CD4-positive, alpha-beta T cell treated with Interferon alpha-2 for 1 hour (primary cell): ENCODE results near the gene COCH.
"Not testable (repeated sequence)": the region's sequence is repeated elsewhere in the genome, so short reads cannot be mapped to it uniquely, and the experiment has no call there.

ENCODE experiments used
- DNase-seq, 2 donors: peaks; one replicate each; pipeline ENCODE4 v3.0.0-alpha.2; 2020 to 2022

The COCH gene

DNA sequence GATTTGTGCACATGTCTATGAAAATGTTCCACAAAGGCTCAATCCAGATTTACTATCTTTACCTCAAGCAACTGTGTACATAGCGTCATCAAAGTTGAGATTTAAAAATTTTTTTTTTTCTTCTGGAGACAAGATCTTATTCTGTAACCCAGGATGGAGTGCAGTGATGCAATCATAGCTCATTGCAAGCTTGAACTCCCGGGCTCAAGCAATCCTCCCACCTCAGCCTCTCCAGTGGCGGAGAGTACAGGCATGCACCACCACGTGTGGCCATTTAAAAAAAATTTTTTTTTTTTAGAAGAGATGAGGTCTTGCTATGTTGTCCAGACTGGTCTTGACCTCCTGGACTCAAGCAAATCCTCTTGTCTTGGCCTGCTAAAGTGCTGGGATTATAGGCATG, 2.3 kb downstream of the COCH start:
- DNase-seq, result no peak

DNA sequence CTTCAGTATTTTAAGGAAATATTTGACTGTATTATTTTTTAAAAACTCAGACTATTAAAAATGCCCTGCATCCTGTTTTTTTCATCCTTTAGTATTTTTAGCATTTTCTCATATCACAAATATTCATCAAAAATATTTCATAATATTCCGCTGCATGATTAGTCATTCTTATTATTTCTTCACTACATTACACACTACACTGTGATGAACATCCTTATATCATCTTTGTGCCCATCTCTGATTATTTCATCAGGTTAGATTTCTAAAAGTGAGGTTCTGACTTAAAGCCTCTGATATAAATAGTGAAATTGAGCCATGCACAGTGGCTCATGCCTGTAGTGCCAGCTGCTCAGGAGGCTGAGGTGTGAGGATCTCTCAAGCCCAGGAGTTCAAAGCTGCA, 8.1 kb downstream of the COCH start:
- no peak for DNase-seq

DNA sequence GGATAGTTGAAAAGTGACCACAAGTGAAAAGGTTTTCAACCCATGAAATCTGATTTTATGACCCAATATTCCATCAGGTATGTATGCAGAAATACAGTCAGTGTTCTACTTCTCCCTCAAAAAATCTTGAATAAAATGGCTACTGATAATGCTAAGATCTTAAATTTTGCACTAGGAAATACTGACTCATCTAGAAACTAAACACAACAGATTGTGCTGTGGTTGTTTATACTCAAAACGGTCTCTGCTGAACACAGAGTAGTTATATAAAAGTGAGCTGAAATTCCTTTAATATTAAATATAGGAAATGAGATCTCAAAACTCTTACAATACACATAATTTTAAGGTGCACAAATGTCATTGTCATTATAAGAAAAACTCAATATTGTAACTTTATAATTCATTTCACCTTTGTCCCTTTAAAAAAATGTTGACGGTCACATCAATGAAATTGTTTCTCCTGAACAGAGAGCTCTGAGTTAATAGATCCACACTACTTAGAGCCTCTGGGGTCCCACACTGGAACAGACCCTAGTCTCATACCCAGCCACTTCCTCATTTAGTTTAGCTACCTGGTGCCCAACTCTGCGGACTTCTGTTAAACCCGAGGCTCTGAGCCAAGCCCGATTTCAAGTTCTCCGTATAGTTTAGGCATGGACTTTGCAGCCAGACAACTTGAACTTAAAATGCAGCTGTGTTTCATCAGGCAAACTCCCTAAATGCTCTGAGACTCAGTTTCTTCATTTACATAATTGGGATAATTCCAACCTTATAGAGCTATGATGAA, 9.3 kb downstream of the COCH start:
- no peak for DNase-seq

DNA sequence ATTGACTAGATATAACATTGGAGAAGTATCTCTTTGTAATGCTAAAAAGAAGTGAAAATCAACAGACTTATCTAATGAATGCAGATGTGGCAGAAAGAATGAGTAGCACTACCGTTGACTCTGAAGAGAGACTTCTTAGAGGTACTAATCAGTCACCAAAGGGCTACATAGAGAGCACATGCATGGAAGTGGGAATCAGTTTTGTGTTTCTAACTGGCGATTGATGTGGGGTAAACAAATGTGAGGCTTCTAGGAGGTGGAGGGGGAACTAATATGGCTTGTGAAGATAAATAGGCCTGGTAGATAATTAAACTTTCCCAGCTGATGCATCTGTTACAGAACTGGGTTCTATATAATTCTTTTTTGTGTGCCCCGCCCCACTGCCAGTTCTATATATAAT, 10.5 kb downstream of the COCH start:
- no peak for DNase-seq

DNA sequence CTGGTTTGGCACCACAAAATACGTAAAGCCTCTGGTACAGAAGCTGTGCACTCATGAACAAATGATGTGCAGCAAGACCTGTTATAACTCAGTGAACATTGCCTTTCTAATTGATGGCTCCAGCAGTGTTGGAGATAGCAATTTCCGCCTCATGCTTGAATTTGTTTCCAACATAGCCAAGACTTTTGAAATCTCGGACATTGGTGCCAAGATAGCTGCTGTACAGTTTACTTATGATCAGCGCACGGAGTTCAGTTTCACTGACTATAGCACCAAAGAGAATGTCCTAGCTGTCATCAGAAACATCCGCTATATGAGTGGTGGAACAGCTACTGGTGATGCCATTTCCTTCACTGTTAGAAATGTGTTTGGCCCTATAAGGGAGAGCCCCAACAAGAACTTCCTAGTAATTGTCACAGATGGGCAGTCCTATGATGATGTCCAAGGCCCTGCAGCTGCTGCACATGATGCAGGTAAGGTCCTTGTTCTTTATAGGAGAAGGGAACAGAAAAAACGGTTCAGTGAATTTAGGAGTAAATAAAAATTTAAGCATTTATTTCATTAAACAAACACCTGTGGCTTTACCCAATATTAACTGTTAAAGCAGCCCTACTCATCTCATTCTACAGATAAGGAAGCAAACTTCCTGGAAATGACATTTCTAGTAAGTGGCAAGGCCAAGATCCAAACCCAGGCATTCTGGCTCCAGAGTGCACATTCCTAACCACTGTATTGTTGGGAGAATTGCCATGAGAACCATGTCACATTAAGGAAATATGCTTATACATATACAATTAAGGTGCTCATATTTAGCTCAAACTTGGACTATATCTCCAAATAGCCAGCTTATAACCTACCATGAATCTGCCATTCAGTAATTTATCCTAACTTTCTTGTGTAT, 11.7 kb downstream of the COCH start:
- no peak for DNase-seq

DNA sequence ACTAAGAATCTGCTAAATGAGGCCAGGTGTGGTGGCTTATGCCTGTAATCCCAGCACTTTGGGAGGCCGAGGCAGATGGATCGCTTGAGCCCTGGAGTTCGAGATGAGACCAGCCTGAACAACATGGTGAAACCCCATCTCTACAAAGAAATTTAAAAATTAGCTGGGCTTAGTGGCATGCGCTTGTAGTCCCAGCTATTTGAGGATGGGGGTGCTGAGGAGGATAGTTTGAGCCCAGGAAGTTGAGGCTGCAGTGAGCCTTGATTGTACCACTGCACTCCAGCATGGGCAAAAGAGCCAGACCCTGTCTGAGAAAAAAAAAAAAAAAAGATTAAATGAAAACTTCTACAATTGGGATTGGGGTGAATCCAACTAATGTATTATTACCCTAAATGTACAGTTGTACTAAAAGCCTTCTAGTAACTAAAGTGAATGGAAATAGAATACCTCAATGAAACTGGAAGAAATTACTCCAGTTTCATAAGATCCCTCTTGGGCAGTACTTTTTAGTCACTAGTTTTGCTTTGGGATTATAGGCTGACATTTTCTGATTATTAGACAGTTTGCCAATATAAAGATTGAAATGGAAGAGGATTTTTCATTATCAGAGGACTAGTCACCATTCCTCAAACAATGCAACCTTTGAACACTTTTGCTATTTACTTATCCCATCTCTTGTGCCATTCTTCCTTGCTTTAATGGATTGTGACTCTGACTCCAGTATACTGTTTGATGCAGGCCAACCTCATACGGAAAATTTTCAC, 14.3 kb downstream of the COCH start:
- DNase-seq, result no peak

DNA sequence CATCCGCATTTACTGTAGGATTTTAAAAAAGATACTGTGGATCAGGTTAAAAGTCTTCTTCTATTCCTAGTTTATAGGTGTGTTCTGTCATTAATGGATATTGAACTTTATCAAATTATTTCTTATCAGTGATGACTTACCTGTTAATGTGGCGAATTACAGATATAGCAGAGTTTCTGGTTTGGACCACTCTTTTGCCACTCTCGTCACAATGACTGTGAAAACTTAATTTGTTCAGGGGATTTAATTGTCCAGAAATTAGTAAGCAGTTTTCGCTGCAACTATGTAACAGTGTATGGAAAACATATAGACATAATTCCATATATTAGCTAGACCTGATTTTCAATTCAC, 14.9 kb downstream of the COCH start:
- no peak for DNase-seq

DNA sequence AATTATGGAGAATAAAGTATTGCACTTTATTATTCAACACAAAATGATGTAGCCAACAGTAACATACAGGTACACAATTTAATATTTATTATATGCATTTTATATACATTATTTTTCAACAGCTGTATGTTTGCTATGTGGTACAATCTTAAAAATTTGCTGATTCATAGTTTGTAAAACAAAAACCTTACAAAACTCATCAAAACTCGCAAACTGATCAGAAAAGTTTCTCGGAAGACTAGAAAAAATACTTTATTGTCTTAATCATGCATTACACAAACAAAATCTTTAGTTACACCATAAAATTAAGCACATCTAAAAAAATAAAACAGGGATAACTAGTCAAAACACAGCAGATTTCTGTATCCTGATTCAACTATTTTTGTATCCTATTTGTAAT, 19.5 kb downstream of the COCH start:
- DNase-seq, result no peak

DNA sequence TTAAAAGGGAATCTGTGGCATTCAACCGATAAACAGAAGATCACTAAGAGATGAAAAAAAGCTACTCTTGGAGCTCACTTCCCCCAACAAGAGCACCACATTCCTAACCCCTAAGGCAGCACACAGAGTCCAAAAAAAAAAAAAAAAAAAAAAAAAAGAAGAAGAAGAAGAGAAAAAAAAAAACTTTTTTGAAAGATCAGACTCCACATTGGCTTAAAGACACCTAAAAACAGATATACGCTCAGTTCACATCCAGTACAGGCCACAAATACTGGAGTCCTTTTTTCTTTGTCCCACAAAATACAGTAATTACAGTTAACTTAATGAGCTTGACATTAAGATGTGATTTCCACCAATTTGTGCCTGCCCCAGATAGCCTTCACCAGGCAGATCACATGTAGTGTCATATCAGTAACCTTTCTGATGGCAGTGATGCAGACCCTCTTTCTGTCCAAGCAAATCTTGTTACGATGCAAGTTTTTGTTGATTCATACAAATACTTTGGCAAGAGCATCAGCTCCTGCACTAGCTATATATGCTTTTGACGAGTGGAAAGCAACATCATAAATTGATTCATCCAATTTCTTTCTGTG, 20.7 kb downstream of the COCH start:
- no peak for DNase-seq

DNA sequence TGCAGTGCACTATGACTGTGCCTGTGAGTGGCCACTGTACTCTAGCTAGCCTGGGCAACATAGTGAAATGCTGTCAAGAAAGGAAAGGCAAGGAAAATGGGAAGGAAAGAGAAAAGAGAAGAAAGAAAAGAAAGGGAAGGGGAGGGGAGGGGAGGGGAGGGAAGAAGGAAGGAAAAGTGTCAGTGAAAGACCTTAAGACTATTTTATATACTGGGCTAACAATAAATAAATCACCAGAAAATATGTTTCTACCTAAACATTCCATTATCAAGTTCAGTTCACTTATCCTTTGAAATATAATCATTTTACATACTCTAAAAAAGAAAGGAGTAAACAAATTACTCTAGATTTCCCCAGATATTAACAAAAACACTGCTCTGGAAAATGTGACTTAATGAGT, 22.1 kb downstream of the COCH start:
- no peak for DNase-seq

DNA sequence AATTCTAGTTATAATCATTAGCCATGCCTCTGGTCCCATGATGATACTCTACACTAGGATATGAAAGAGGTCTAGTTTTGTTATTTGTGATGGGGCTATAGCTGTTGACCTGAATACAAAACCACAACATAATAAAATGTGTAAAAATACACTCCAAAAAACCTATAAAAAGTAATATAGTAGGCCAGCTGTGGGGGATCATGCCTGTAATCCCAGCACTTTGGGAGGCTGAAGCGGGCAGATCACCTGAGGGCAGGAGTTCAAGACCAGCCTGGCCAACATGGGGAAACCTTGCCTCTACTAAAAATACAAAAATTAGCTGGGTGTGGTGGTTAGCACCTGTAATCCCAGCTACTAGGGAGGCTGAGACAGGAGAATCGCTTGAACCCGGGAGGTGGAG, 22.8 kb downstream of the COCH start:
- not testable (repeated sequence) for DNase-seq

DNA sequence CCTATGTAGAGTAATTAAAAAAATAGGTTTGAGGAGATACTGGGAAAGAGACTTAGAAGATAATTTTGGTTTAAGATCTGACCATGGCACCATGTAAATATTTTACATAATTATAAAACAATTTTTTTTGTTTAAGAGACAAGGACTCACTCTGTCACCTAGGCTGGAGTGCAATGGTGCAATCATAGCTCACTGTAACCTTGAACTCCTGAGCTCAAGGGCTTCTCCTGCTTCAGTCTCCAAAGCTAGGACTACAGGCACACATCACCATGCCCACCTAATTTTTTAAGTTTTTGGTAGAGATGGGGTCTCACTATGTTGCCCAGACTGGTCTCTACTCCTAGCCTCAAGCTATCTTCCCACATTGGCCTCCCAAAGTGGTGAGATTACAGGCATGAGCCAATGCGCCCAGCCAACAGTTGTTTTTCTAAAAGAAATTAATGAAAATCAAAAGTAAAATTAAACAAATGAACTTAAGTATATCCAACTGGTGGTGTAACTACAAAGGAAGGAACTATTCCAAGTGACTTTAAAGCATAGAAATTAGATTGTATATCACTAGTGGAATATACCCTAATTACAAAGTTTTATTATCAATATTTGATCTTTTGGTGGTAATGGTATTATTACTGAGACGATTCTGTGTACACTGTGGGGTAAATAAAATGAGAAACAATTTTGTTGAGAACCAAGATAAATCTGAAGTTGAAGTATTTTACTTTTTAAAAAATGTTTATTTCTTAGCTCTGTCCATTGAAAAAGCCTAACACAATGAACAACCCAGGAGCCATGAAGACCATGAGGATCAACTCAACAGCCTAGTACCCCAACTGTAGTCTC, 29.1 kb downstream of the COCH start:
- DNase-seq, result no peak

DNA sequence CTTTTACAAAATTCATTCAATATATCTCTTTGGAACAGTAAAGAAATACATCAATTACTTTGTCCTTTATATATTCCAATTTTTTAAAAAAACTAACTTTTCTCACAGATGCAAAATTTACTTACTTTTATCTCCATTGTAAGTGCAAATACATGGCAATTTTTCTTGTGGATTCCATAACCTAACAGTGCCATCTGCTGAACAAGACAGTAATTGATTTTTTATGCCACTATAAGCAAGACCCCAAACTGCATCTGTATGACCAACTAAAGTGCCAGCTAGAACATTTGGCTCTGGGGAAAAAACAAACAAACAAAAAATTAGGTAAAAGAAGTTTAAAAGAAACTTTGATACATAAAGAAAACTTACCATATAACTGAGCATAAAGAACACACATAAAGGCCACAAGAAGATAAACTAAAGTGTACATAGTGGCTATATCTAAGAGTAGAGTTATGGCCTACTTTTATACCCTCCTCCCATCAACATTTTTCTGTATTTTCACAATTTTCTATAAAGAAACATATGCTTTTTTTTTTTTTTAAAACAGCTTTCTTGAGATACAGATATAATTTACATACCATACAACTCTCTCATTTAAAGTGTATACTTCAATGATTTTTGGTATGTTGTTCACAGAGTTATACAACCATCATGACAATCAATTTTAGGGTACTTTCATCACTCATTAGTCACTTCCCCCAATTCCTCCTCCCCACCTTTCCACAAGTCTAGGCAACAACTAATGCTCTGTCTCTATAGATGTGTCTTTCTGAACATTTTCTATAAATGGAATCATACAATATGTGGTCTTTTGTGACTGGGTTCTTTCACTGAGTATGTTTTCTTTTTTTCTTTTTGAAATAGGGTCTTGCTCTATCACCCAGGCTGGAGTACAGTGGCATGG, 32.6 kb downstream of the COCH start:
- DNase-seq, result peak in 1 of 2 donors; percentile 7

DNA sequence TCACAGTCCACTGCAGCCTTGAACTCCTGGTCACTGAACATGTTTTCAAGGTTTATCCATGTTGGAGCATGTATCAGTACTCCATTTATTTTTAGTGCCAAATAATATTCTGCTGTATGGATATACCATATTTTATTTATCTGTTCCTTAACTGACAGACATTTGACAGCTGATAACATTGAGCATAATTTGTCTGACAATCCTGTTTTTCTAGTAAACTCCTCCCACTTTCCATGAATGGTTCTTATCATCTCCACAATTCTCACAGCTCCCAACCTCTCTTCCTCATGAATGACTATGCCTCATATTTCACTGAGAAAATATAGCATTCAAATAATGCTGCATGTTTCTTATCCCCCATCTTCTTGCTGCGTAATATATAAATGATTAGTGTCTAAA, 33.3 kb downstream of the COCH start:
- no peak for DNase-seq

DNA sequence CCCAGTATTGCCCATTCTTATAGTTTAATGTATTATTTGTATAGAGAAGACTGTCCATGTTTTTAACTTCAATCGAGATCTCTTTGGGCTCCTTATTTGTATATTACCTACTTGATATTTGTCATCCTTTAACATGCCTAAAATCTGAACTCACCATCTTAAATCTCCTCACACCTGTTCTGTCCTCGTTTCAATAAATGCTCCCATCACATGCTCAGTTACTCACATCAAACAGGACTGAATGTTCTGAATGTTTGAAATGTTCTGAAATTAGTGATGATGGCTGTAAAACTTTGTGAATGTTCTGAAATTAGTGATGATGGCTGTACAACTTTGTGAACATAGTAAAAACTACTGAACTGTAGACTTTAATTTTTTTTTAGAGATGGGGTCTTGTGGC, 34.5 kb downstream of the COCH start:
- no peak for DNase-seq

DNA sequence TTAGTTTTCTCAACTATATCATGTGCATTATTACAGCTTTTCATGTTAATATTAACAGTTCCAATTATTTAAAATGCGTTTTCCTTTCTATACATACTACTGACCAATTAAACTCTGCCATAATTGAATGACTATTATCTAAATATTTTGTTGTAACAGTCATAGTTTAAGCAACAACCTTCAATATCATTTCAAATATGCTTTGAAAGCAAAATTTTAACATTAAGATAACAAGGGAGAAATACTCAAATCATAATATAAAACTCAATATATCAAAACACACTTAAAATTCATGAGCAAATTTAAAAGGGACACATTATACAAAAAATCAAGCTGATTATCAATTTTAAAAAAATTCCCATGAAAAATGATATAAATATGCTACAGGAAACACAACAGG, 40.5 kb downstream of the COCH start:
- no peak for DNase-seq

DNA sequence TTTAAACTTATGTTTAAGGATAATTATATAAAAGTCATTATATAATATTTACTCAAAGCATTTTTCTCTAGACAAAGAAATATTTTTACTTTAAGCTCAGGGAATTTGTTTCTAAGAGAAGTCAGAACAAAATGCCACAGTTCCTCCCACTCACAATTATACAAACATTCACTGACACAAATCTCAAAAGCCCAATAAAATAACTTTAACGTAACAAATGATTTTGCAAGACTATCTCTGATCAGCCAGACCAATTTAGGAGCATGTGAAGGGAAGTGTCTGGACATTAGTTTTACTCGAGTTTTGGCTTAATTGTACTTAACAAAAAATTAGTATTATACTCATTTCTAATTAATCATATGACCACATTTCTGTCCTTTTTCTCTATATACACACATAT, 41.2 kb downstream of the COCH start:
- no peak for DNase-seq

DNA sequence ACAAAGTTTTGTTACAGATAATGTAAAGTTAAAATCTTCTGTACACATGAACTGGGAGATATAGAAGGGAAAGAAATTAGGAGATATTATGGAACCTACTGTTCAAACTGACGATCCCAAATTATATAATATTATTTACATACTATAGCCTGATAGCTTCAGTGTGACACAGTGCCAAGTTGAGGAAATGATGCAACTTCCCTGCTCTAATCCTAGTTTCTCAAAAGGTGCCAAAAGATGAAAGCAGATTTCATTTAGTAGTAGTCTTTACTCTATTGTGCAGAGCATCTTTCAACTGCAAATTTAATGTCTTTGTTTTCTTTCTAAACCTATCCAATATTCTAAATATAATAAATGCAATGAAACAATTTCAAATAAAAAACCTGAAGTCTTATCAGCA, 46.9 kb downstream of the COCH start:
- no peak for DNase-seq

DNA sequence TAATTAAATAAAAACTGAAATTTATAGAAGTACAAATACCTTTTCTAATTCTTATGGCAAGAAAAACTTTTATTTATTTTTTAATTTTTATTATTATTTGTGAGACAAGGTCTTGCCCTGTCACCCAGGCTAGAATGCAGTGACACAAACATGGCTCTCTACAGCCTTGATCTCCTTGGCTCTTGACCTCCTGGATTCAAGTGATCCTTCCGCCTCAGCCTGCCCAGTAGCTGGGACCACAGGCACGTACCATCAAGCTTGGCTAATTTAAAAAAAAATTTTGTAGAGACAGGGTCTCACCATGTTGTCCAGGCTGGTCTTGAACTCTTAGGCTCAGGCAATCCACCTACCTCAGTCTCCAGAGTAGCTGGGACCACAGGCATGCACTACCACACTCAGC, 47.4 kb downstream of the COCH start:
- no peak for DNase-seq

DNA sequence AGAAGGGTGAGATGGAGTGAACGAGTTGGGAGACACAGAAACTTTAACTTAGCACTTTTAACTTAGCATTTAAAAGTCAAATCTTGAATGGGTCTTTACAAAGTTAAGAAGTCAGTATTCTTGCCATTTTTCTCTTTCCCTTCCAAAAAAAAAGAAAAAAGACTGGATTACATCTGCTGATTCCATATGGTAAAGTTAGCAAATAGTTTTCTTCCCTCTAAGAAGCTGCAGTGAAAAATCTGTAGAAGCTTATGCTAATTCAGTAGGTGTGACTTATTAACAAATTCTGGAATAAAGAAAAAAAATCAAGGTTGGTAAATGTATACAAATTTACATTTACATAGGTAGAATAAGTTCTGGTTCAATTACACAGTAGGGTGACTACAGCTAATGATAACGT, 50.9 kb downstream of the COCH start:
- DNase-seq, result no peak

DNA sequence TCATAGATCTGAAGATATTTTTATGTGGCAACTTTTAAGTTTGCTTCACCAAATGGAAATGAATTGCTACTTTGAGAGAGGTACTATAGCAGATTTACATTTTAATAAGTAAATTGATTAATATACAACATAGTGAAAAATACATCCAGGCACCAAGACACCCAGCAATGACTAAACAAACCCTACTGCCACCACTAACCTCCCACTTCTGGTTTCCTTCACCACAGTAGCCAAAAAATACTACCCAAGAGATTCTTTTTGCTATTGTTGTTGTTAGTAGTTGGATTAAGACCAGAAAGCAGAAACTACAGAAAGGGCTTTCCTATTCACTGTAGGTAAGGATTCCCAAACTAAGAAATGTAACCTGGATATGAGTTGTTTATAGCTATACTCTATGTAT, 54.1 kb downstream of the COCH start:
- DNase-seq, result no peak
